ENCODE results near the gene SMPD1.
"Not testable (repeated sequence)": the region's sequence is repeated elsewhere in the genome, so short reads cannot be mapped to it uniquely, and the experiment has no call there.

Gene SMPD1

GRCh38 chr11:6390718-6391469 lies 620 bp downstream of the SMPD1 start:
- no peak for DNase-seq

DNA sequence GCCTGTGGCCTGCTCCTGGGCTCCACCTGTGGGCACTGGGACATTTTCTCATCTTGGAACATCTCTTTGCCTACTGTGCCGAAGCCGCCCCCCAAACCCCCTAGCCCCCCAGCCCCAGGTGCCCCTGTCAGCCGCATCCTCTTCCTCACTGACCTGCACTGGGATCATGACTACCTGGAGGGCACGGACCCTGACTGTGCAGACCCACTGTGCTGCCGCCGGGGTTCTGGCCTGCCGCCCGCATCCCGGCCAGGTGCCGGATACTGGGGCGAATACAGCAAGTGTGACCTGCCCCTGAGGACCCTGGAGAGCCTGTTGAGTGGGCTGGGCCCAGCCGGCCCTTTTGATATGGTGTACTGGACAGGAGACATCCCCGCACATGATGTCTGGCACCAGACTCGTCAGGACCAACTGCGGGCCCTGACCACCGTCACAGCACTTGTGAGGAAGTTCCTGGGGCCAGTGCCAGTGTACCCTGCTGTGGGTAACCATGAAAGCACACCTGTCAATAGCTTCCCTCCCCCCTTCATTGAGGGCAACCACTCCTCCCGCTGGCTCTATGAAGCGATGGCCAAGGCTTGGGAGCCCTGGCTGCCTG lies 1.4 kb downstream of the SMPD1 start:
- no peak for DNase-seq

DNA sequence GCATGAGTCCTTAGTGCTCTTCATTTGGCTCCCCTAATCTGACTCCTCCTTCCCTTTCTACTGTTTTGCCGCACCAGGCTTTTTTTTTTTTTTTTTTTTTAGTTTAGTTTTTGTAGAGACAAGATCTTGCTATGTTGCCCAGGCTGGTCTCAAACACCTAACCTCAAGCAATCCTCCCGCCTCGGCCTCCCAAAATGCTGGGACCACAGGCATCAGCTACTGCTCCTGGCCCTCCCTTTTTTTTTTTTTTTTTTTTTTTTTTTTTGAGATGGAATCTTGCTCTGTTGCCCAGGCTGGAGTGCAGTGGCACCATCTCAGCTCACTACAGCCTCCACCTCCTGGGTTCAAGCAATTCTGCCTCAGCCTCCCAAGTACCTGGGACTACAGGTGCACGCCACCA lies 2.0 kb downstream of the SMPD1 start:
- not testable (repeated sequence) for DNase-seq

DNA sequence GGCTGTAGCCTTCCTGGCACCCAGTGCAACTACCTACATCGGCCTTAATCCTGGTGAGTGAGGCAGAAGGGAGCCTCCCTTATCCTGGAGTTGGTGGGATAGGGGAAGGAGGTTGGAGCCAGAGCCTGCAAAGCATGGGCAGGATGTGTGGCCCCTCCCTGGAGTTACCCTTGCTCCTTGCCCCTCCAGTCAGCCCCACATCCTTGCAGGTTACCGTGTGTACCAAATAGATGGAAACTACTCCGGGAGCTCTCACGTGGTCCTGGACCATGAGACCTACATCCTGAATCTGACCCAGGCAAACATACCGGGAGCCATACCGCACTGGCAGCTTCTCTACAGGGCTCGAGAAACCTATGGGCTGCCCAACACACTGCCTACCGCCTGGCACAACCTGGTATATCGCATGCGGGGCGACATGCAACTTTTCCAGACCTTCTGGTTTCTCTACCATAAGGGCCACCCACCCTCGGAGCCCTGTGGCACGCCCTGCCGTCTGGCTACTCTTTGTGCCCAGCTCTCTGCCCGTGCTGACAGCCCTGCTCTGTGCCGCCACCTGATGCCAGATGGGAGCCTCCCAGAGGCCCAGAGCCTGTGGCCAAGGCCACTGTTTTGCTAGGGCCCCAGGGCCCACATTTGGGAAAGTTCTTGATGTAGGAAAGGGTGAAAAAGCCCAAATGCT lies 3.9 kb downstream of the SMPD1 start:
- no peak for DNase-seq

DNA sequence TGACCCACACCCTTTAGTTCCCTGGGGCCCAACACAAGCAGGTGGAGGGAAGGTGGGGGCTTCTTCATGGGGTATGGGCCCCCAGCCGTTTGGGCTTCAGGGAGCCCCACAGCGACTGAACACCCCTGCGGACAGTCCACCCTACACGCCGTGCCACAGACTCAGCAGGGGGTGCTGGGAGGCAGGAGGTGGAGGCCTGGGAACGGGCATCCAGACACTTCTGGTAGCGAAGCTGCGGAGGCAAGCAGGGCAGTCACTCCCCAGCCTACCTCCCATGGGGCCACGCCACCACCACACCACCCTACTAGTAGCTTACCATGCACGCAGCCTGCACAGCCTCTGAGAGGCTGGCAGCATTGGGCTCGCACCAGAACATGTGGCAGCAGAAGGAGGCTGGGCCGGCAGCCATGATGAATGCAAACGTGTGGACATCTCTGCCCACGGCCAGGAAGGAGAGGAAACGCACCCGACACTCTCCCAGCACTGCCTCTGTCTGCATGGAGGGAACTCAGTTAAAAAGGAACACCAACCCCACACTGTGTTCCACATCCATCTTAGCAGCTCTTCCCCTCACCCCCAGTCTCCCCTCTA lies 5.3 kb downstream of the SMPD1 start:
- DNase-seq, result no peak

GRCh38 chr11:6397156-6397555 lies 6.9 kb downstream of the SMPD1 start:
- DNase-seq, result no peak

DNA sequence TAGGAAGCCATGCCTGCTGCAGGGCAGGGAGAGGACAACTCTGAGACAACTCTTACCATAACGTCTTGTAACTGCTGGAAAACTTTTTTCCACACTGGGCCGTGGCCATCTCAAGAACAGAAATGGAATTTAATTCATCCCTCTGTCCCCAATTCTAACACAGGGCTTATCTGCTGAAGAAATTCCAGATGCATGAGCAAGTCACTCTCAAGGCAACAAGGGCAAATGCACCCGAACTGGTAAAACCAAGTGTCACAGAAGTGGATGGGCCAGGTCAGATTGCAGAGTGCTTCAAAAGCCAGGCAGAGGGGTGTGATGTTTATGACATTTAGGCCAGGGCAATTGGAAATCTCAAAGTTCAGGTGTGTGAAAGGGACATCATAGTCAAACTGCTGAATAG lies 7.4 kb downstream of the SMPD1 start:
- DNase-seq, result no peak

GRCh38 chr11:6400431-6401345 lies 10.4 kb downstream of the SMPD1 start:
- no peak for DNase-seq

- DNase-seq, result no peak
These were observed 11.2 kb downstream of the SMPD1 start for GRCh38 chr11:6401464-6401863.

- no peak for DNase-seq
These were observed 11.8 kb downstream of the SMPD1 start for GRCh38 chr11:6402061-6402470.

DNA sequence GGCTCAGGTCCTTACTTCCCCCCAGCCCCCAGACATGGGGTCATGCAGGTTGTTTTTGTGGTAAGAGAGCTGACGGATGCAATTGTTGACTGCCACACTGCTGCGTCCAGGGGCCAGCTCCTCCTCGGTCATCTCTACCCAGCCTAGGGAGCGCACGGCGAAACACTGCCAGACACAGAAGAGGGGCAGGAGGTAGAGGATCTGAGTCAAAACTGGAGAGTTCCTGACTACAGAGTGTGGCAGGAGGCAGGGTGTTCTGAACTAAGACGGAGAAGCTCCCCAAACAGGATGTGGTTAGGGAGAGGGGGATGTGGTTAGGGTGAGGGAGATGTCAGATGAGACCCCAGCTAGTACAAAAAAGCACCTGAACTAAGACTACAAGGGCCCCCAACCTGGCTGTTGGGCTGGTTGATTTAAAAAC lies 12.3 kb downstream of the SMPD1 start:
- DNase-seq, result no peak

DNA sequence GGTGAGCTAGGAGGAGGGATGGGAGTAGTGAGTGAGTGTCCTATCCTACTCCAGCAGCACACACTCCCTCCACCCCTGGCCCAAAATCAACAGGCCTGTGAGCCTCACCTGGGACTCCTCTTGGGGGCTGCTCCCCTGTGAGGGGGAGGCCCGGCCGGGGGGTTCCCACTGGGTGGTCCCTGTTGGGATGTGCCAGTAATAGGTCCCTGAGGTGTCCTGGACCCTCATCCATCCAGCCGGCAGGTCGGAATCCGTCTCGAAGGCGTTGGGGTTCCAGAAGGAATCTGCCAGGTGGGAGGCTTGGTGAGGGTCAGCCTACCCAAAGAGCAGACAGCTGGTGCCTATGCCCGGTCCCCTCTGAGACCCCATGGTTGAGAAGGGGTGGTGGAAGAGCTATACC lies 13.3 kb downstream of the SMPD1 start:
- no peak for DNase-seq

- DNase-seq, result no peak
These were observed 14.2 kb downstream of the SMPD1 start for GRCh38 chr11:6404342-6405051.

GRCh38 chr11:6405052-6405667 lies 14.9 kb downstream of the SMPD1 start:
- no peak for DNase-seq

DNA sequence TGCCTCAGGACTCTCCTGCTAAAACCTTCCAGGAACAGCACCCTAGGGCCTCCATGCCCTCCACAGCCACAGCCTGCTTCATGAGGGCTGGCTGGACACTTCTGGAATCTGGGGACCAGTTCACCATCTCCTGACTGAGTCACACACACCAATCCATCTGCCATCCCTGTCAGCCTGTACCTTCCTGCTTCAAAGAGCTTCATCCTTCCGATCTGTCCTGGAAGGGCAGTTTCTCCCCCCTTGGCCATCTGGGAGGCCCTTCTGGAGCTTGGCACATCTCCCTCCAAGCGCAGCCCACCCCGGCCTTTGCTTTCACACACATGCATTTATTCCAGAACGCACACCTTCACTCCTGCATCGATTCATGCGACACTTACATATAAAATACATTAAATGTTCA lies 15.6 kb downstream of the SMPD1 start:
- no peak for DNase-seq

GRCh38 chr11:6406370-6406769 lies 16.1 kb downstream of the SMPD1 start:
- DNase-seq, result no peak

GRCh38 chr11:6410695-6411430 lies 20.6 kb downstream of the SMPD1 start:
- DNase-seq, result no peak

DNA sequence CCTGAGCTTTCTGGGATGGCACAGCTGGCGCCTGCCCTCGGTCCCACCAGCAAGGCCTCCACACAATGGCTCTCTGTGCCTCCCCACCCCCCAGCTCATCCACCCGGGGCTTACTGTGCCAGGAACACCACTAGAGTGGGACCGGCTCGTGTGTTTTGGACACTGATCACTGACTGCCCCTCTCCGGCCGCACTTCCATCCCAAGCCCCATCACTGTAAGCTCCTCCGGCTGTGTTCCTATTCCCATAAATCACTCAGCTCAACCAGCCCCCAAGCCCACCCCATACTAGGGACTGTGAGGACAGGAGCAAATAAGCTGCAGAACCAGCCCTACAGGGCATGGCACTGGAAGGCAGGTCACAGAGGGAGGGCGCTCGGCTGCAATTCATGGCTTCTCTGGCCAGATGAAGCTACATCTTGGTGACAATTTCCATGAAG lies 21.3 kb downstream of the SMPD1 start:
- no peak for DNase-seq

DNA sequence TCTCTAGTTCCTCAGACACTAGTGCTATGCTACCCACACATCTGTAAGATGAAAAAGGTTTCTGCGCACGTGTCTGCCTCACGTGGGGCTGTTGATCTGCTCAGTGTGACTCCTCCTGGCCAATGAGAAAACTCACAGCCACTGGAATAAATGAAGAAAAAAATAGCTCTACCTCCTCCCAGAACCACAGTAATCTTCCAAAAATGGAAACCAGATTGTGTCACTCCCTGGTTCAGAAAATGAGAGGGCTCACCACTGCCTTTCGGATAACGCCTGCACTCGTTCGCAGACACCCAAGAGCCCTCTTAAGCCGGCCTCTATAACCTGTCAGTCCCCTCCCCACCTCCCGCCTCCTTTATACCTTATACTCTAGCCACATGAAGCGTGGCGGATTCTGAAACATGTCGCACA lies 23.5 kb downstream of the SMPD1 start:
- DNase-seq, result no peak

- no peak for DNase-seq
These were observed 24.6 kb downstream of the SMPD1 start for GRCh38 chr11:6414874-6415328.

DNA sequence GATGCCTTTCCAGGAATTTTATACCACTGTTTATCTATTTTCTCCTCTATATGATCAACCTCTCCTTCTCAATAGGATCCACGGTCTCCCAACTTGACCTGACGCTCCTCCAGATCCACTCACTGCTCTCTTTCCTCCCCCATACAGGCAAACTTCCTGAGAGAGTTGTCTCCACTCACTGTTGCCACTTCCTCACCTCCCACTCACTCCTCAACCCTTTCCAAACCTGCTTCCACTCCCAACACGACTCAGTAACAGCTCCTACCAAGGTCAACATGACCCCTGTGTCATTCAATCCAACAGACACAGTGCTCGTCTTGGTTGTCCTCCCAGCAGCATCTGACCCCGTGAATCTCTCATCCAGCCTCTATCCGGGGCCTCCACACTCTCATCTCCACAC lies 25.5 kb downstream of the SMPD1 start:
- no peak for DNase-seq
